Esophagus squamous epithelium (tissue), 5 donors: ENCODE data around the gene MTF1. TPM values are rescaled to one million over a fixed set of nuclear protein-coding genes. Genes with fewer than 3 reads are reported as not detected.
A peak's percentile ranks its signal among the peaks of the same experiment; 100 is the strongest.

Experiments used
- DNase-seq: peaks from one replicate; lab custom pipeline; 2025; lab: John Stamatoyannopoulos, UW
- H3K27ac ChIP-seq, 4 donors: fragments of 200-600 bp; sonication (generic); one replicate each; pipeline ENCODE4 v1.5.1; 2016 to 2019; ENCODE audit warnings: mild to moderate bottlenecking in 1 of 4
- H3K27me3 ChIP-seq, 4 donors: fragments of 200-600 bp; sonication (generic); 1 replicate in 3 of 4; 2 replicates in 1 of 4; pipeline versions ENCODE4 v1.5.1 to v1.6.0; 2017 to 2021; ENCODE audit warnings: antibody characterized with exemption in 1 of 4
- H3K36me3 ChIP-seq, 3 donors: fragments of 200-600 bp; sonication (generic); one replicate each; pipeline ENCODE4 v1.5.1; 2016 to 2019
- H3K4me1 ChIP-seq, 3 donors: fragments of 200-600 bp; sonication (generic); one replicate each; pipeline ENCODE4 v1.5.1; 2017 to 2019
- H3K4me3 ChIP-seq, 4 donors: fragments of 200-600 bp; sonication (generic); 1 replicate in 3 of 4; 2 replicates in 1 of 4; pipeline ENCODE4 v1.5.1; 2016 to 2019; ENCODE audit warnings: mild to moderate bottlenecking in 2 of 4, moderate library complexity in 1 of 4
- H3K9me3 ChIP-seq, 3 donors: fragments of 200-600 bp; sonication (generic); one replicate each; pipeline ENCODE4 v1.5.1; 2016 to 2019
- CTCF ChIP-seq, 6 experiments: fragments of 450-650 bp in 4 of 6; fragments of 200-600 bp in 2 of 6; sonication (generic) in 2 of 6; IDR thresholded peaks; one replicate each; pipeline ENCODE4 v1.5.1; 2016 to 2019; ENCODE audit warnings: antibody characterized with exemption in 6 of 6, mild to moderate bottlenecking in 4 of 6, moderate library complexity in 4 of 6
- POLR2A ChIP-seq, 4 donors: fragments of 450-650 bp; IDR thresholded peaks; one replicate each; pipeline ENCODE4 v1.6.1; 2017; ENCODE audit warnings: antibody characterized with exemption in 4 of 4, mild to moderate bottlenecking in 4 of 4, moderate library complexity in 3 of 4
- WGBS, 2 donors: methylation state at CpG; one replicate each; pipeline ENCODE4 v1.1.5; 2018; 5-methylcytosine and 5-hydroxymethylcytosine counted together
- intact Hi-C: fragments of 100-400 bp; cut with DNase I; formaldehyde crosslinking; loops from one replicate; pipeline ENCODE4 v1.15.0; 2022
- total RNA-seq, 4 donors: library from RNA; depleted of rRNA; stranded (reverse); fragments of >200 nt; gene quantifications; one replicate each; pipeline ENCODE4 v1.1.0, GENCODE V29; 2016
- donor health status: DM: yes; HTN: yes; CAD: no.

MTF1 gene
- total RNA-seq, 4 donors from 2014 or later, result 6.3 to 13.4 (median 9.9) TPM

GRCh38 chr1:37831809-37832208 lies 27.6 kb downstream of the MTF1 start:
- Histone ChIP-seq H3K27ac (no peak overlapping the region), H3K36me3 (peaks cover 10 to 96% (median 17%) of the 10 kb centered on the region in 3 donors), H3K27me3 (no peaks in the 10 kb centered on the region), H3K9me3 (no peaks in the 10 kb centered on the region), H3K4me1 (peaks cover 0 to 10% (median 0%) of the 10 kb centered on the region in 3 donors), H3K4me3 (no peak overlapping the region)
- intact Hi-C loops, result no loop called here
- no peak for TF ChIP-seq POLR2A (IDR thresholded peaks at IDR 0.05)
- no peak for TF ChIP-seq CTCF (IDR thresholded peaks at IDR 0.05)
- WGBS, 2 donors, result 66 to 94% methylated on average over 2 of the region's 2 CpGs
- DNase-seq, result no peak

GRCh38 chr1:37831109-37831508 lies 28.3 kb downstream of the MTF1 start:
- peaks cover 10 to 96% (median 17%) of the 10 kb centered on the region in 3 donors for H3K36me3 ChIP-seq
- DNase-seq, result no peak
- H3K27me3 ChIP-seq, result no peaks in the 10 kb centered on the region
- intact Hi-C loops, result no loop called here
- WGBS, 2 donors, result 93 to 98% methylated on average over 4 of the region's 4 CpGs
- TF ChIP-seq POLR2A (IDR thresholded peaks at IDR 0.05) (no peak), CTCF (IDR thresholded peaks at IDR 0.05) (no peak)
- no peaks in the 10 kb centered on the region for H3K9me3 ChIP-seq
- H3K4me3 ChIP-seq, result no peak overlapping the region
- H3K27ac ChIP-seq, result no peak overlapping the region
- H3K4me1 ChIP-seq, result peaks cover 0 to 12% (median 0%) of the 10 kb centered on the region in 3 donors

- 27 to 75% methylated on average over 8 to 12 of the region's 12 CpGs for WGBS, 2 donors
- intact Hi-C loops, result no loop called here
- DNase-seq, result no peak
- TF ChIP-seq POLR2A (IDR thresholded peaks at IDR 0.05) (no peak), CTCF (IDR thresholded peaks at IDR 0.05) (no peak)
- Histone ChIP-seq H3K4me3 (no peak overlapping the region), H3K36me3 (peaks cover 0 to 93% (median 10%) of the 10 kb centered on the region in 3 donors), H3K27me3 (no peaks in the 10 kb centered on the region), H3K9me3 (no peaks in the 10 kb centered on the region), H3K4me1 (peaks cover 0 to 20% (median 0%) of the 10 kb centered on the region in 3 donors), H3K27ac (peak overlapping the region in 3 of 4 donors; percentile 22 to 62 (median 55))
Observed at GRCh38 chr1:37828410-37829074, 30.9 kb downstream of the MTF1 start.

- intact Hi-C loops, result no loop called here
- TF ChIP-seq POLR2A (IDR thresholded peaks at IDR 0.05), result no peak
- TF ChIP-seq CTCF (IDR thresholded peaks at IDR 0.05), result no peak
- Histone ChIP-seq H3K27me3 (no peaks in the 10 kb centered on the region), H3K4me1 (peaks cover 0 to 20% (median 0%) of the 10 kb centered on the region in 3 donors), H3K36me3 (peaks cover 4 to 93% (median 23%) of the 10 kb centered on the region in 3 donors), H3K4me3 (no peak overlapping the region), H3K9me3 (no peaks in the 10 kb centered on the region), H3K27ac (peak overlapping the region in 3 of 4 donors; percentile 26 to 47 (median 35))
- DNase-seq, result no peak
- 22 to 33% methylated on average over 2 of the region's 2 CpGs for WGBS, 2 donors
Observed at GRCh38 chr1:37825506-37825905, 33.9 kb downstream of the MTF1 start.

GRCh38 chr1:37824001-37824400 lies 35.4 kb downstream of the MTF1 start:
- Histone ChIP-seq H3K9me3 (no peaks in the 10 kb centered on the region), H3K4me3 (no peak overlapping the region), H3K36me3 (peaks cover 4 to 91% (median 23%) of the 10 kb centered on the region in 3 donors), H3K27ac (peak overlapping the region in 1 of 4 donors; percentile 17), H3K4me1 (peaks cover 0 to 19% (median 0%) of the 10 kb centered on the region in 3 donors), H3K27me3 (no peaks in the 10 kb centered on the region)
- intact Hi-C loops, result no loop called here
- DNase-seq, result no peak
- 77 to 87% methylated on average over 2 of the region's 2 CpGs for WGBS, 2 donors
- TF ChIP-seq POLR2A (IDR thresholded peaks at IDR 0.05), result no peak
- no peak for TF ChIP-seq CTCF (IDR thresholded peaks at IDR 0.05)
